MM.1S (cell line): ENCODE results near the gene RIPPLY3.
A peak's percentile ranks its signal among the peaks of the same experiment; 100 is the strongest.

ENCODE experiments used
- DNase-seq: peaks from one replicate; pipeline ENCODE4 v3.0.0-alpha.2; 2015
- H2AFZ ChIP-seq: fragments of 300-600 bp; sonication (generic); 2 replicates; pipeline ENCODE4 v1.6.0; 2016; ENCODE audit warnings: antibody characterized with exemption, low read length
- H3F3A ChIP-seq: fragments of 300-600 bp; sonication (generic); 2 replicates; pipeline ENCODE4 v1.6.1; 2016; ENCODE audit warnings: mild to moderate bottlenecking, antibody characterized with exemption, low read length, moderate library complexity, mixed read lengths; ENCODE audit not compliant: insufficient read depth
- H3K27ac ChIP-seq: fragments of 300-600 bp; sonication (generic); 2 replicates; pipeline ENCODE4 v1.5.1; 2016; ENCODE audit warnings: mild to moderate bottlenecking, low read length
- H3K27me3 ChIP-seq: fragments of 300-600 bp; sonication (generic); replicated peaks from 2 replicates; pipeline ENCODE4 v1.6.0; 2016; ENCODE audit warnings: low read length; ENCODE audit not compliant: insufficient read depth
- H3K36me3 ChIP-seq: fragments of 300-600 bp; sonication (generic); replicated peaks from 2 replicates; pipeline ENCODE4 v1.6.1; 2016; ENCODE audit warnings: mild to moderate bottlenecking, low read length, mixed read lengths; ENCODE audit not compliant: insufficient read depth
- H3K4me1 ChIP-seq: fragments of 300-600 bp; sonication (generic); 2 replicates; pipeline ENCODE4 v1.6.1; 2016; ENCODE audit warnings: low read length, mixed read lengths
- H3K4me2 ChIP-seq: fragments of 300-600 bp; sonication (generic); 2 replicates; pipeline ENCODE4 v1.6.0; 2016; ENCODE audit warnings: low read depth, low read length
- H3K4me3 ChIP-seq: fragments of 300-600 bp; sonication (generic); 2 replicates; pipeline ENCODE4 v1.5.1; 2016; ENCODE audit warnings: low read length, mixed read lengths
- H3K79me2 ChIP-seq: fragments of 300-600 bp; sonication (generic); 2 replicates; pipeline ENCODE4 v1.6.1; 2016; ENCODE audit warnings: mixed run types, low read length, mixed read lengths
- H3K9ac ChIP-seq: fragments of 300-600 bp; sonication (generic); 2 replicates; pipeline ENCODE4 v1.6.1; 2016; ENCODE audit warnings: low read length, mixed read lengths
- H3K9me2 ChIP-seq: fragments of 300-600 bp; sonication (generic); replicated peaks from 2 replicates; pipeline ENCODE4 v1.6.1; 2016; ENCODE audit warnings: mild to moderate bottlenecking, low read length, mixed read lengths; ENCODE audit not compliant: insufficient read depth
- H3K9me3 ChIP-seq: fragments of 300-600 bp; sonication (generic); replicated peaks from 2 replicates; pipeline ENCODE4 v1.6.1; 2016; ENCODE audit warnings: mild to moderate bottlenecking, low read length, mixed read lengths; ENCODE audit not compliant: insufficient read depth
- H4K20me1 ChIP-seq: fragments of 300-600 bp; sonication (generic); 2 replicates; pipeline ENCODE4 v1.6.1; 2016; ENCODE audit warnings: mild to moderate bottlenecking, low read length, moderate library complexity, mixed read lengths; ENCODE audit not compliant: insufficient read depth
- CTCF ChIP-seq: fragments of 300-600 bp; sonication (generic); IDR thresholded peaks from 2 replicates; pipeline ENCODE4 v1.5.1; 2016; ENCODE audit warnings: antibody characterized with exemption, low read length, mixed read lengths
- EZH2 ChIP-seq: fragments of 300-600 bp; sonication (generic); optimal IDR thresholded peaks from 2 replicates; pipeline ENCODE3; 2017; ENCODE audit warnings: low read depth, mild to moderate bottlenecking, antibody characterized with exemption, low read length, mixed read lengths
- EZH2phosphoT487 ChIP-seq: fragments of 300-600 bp; sonication (generic); IDR thresholded peaks from 2 replicates; pipeline ENCODE4 v1.6.1; 2018; ENCODE audit warnings: antibody characterized with exemption, low read length

The RIPPLY3 gene

GRCh38 chr21:37043818-37044217 is 37.3 kb downstream of the RIPPLY3 start:
- no peak for TF ChIP-seq EZH2phosphoT487
- no peak for TF ChIP-seq CTCF
- TF ChIP-seq EZH2, result no peak
- Histone ChIP-seq H3K27ac (no peak overlapping the region), H3K4me1 (no peaks in the 10 kb centered on the region), H3K9me3 (no peaks in the 10 kb centered on the region), H3K9me2 (no peaks in the 10 kb centered on the region), H2AFZ (no peak overlapping the region), H3K9ac (no peak overlapping the region), H3F3A (no peaks in the 10 kb centered on the region), H3K4me3 (no peak overlapping the region), H3K4me2 (no peak overlapping the region), H3K36me3 (no peaks in the 10 kb centered on the region), H3K79me2 (no peaks in the 10 kb centered on the region), H3K27me3 (no peaks in the 10 kb centered on the region), H4K20me1 (no peaks in the 10 kb centered on the region)
- no peak for DNase-seq

- H3K4me1 ChIP-seq, result no peaks in the 10 kb centered on the region
- TF ChIP-seq EZH2phosphoT487 (no peak), EZH2 (no peak), CTCF (no peak)
- H4K20me1 ChIP-seq, result no peaks in the 10 kb centered on the region
- no peaks in the 10 kb centered on the region for H3K27me3 ChIP-seq
- no peaks in the 10 kb centered on the region for H3K9me2 ChIP-seq
- H3K27ac ChIP-seq, result no peak overlapping the region
- no peak overlapping the region for H3K4me3 ChIP-seq
- H3K9me3 ChIP-seq, result no peaks in the 10 kb centered on the region
- H3K4me2 ChIP-seq, result no peak overlapping the region
- H3K79me2 ChIP-seq, result no peaks in the 10 kb centered on the region
- no peaks in the 10 kb centered on the region for H3K36me3 ChIP-seq
- H2AFZ ChIP-seq, result no peak overlapping the region
- no peaks in the 10 kb centered on the region for H3F3A ChIP-seq
- DNase-seq, result no peak
- H3K9ac ChIP-seq, result no peak overlapping the region
These were observed 38.1 kb downstream of the RIPPLY3 start for GRCh38 chr21:37044643-37045042.

GRCh38 chr21:37045149-37045548 is 38.6 kb downstream of the RIPPLY3 start:
- H3K27me3 ChIP-seq, result no peaks in the 10 kb centered on the region

More at GRCh38 chr21:37045149-37045548, 38.6 kb downstream of the RIPPLY3 start:
- H4K20me1 ChIP-seq, result no peaks in the 10 kb centered on the region
- H3K27ac ChIP-seq, result no peak overlapping the region
- H3K9ac ChIP-seq, result no peak overlapping the region
- no peaks in the 10 kb centered on the region for H3K9me3 ChIP-seq
- H3K4me3 ChIP-seq, result no peak overlapping the region
- H3K36me3 ChIP-seq, result no peaks in the 10 kb centered on the region
- H3K4me1 ChIP-seq, result no peaks in the 10 kb centered on the region
- H3K79me2 ChIP-seq, result no peaks in the 10 kb centered on the region
- H3K4me2 ChIP-seq, result no peak overlapping the region
- no peak for TF ChIP-seq CTCF
- no peak for TF ChIP-seq EZH2
- no peak for TF ChIP-seq EZH2phosphoT487
- peak; percentile 20 for DNase-seq
- H2AFZ ChIP-seq, result no peak overlapping the region
- H3K9me2 ChIP-seq, result no peaks in the 10 kb centered on the region
- no peaks in the 10 kb centered on the region for H3F3A ChIP-seq
